Airway epithelial cell (primary cell): ENCODE data around the gene SPACA1. TPM values are rescaled to one million over a fixed set of nuclear protein-coding genes. Genes with fewer than 3 reads are reported as not detected.

Experiments
- total RNA-seq: library from RNA; depleted of rRNA; stranded (reverse); fragments of >200 nt; gene quantifications from 2 replicates; pipeline ENCODE4 v1.2.3, GENCODE V29; 2015

The SPACA1 gene, protein sequence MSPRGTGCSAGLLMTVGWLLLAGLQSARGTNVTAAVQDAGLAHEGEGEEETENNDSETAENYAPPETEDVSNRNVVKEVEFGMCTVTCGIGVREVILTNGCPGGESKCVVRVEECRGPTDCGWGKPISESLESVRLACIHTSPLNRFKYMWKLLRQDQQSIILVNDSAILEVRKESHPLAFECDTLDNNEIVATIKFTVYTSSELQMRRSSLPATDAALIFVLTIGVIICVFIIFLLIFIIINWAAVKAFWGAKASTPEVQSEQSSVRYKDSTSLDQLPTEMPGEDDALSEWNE
- total RNA-seq = not detected in 2 replicates

GRCh38 chr6:88047510-88048150 is at the start of gene SPACA1:
TSS of gene SPACA1 (plus strand) at chr6:88047841. CDS start at chr6:88047906, 65 bp downstream.

Other genes starting within 250 kb of the SPACA1 start
- gene CNR1, start 118.5 kb downstream of the SPACA1 start, total RNA-seq = not detected in 2 replicates